OCI-LY7 (cell line): ENCODE results near the gene SPDYA. TPM values are rescaled to one million over a fixed set of nuclear protein-coding genes. Genes with fewer than 3 reads are reported as not detected.
A peak's percentile ranks its signal among the peaks of the same experiment; 100 is the strongest.

Experiments used
- BruUV-seq: library from RNA; stranded (reverse); fragments of 400-500 nt; replicated peaks from 2 replicates; lab custom pipeline; 2021; lab: Mats Ljungman, UMichigan
- CTCF ChIA-PET: fragments of 300-600 bp; sonication (Branson Sonifier 250); formaldehyde crosslinking; loops from one replicate; lab custom pipeline; 2022; ENCODE audit warnings: antibody characterized with exemption; ENCODE audit not compliant: unreplicated experiment; lab: Charles Lee
- POLR2A ChIA-PET: fragments of 300-600 bp; sonication (Branson Sonifier 250); formaldehyde crosslinking; loops from one replicate; lab custom pipeline; 2022; ENCODE audit warnings: antibody characterized with exemption; lab: Charles Lee
- DNase-seq: peaks from one replicate; pipeline ENCODE4 v3.0.0-alpha.2; 2015; ENCODE audit warnings: low spot score
- H2AFZ ChIP-seq: fragments of 200-600 bp; sonication (generic), shearing (Covaris generic); 2 replicates; pipeline ENCODE4 v1.6.1; 2014; ENCODE audit warnings: mild to moderate bottlenecking, antibody characterized with exemption, low read length, moderate library complexity
- H3K27ac ChIP-seq: fragments of 200-600 bp; sonication (generic); 2 replicates; pipeline ENCODE4 v1.5.1; 2014; ENCODE audit warnings: mixed run types, low read depth, mild to moderate bottlenecking, moderate library complexity, low read length, inconsistent platforms; ENCODE audit not compliant: poor library complexity, severe bottlenecking
- H3K36me3 ChIP-seq: fragments of 200-600 bp; sonication (generic); 2 replicates; pipeline ENCODE4 v1.6.1; 2014; ENCODE audit warnings: mild to moderate bottlenecking, antibody characterized with exemption, low read length, moderate library complexity, mixed read lengths; ENCODE audit not compliant: insufficient read depth
- H3K4me1 ChIP-seq: fragments of 200-600 bp; sonication (generic); 2 replicates; pipeline ENCODE4 v1.5.1; 2014; ENCODE audit warnings: mild to moderate bottlenecking, low read length; ENCODE audit not compliant: insufficient read depth, poor library complexity, severe bottlenecking
- H3K4me2 ChIP-seq: fragments of 200-600 bp; sonication (generic); 2 replicates; pipeline ENCODE4 v1.6.1; 2014; ENCODE audit warnings: mild to moderate bottlenecking, low read length
- H3K4me3 ChIP-seq: fragments of 200-600 bp; sonication (generic); 2 replicates; pipeline ENCODE4 v1.5.1; 2014; ENCODE audit warnings: mild to moderate bottlenecking, low read depth, low read length; ENCODE audit not compliant: poor library complexity, severe bottlenecking
- H3K79me2 ChIP-seq: fragments of 200-600 bp; sonication (generic); 2 replicates; pipeline ENCODE4 v1.6.1; 2016; ENCODE audit warnings: low read depth, mild to moderate bottlenecking, low read length, moderate library complexity, mixed read lengths; ENCODE audit not compliant: insufficient read depth
- H3K9me2 ChIP-seq: fragments of 200-600 bp; sonication (generic); 2 replicates; pipeline ENCODE4 v1.6.1; 2016; ENCODE audit warnings: mild to moderate bottlenecking, low read length, mixed read lengths; ENCODE audit not compliant: insufficient read depth
- H3K9me3 ChIP-seq: fragments of 200-600 bp; sonication (generic); 2 replicates; pipeline ENCODE4 v1.6.1; 2014; ENCODE audit warnings: mild to moderate bottlenecking, mixed run types, low read length, mixed read lengths
- H4K20me1 ChIP-seq: fragments of 200-600 bp; sonication (generic); 2 replicates; pipeline ENCODE4 v1.6.1; 2014; ENCODE audit warnings: mild to moderate bottlenecking, antibody characterized with exemption, low read length, moderate library complexity, mixed read lengths; ENCODE audit not compliant: insufficient read depth
- CTCF ChIP-seq: fragments of 200-600 bp; sonication (generic); conservative IDR thresholded peaks from 2 replicates; pipeline ENCODE4 v1.5.1; 2014; ENCODE audit warnings: mild to moderate bottlenecking, antibody characterized with exemption, low read length, moderate library complexity, mixed read lengths
- EZH2phosphoT487 ChIP-seq: fragments of 200-600 bp; sonication (generic); IDR thresholded peaks from 2 replicates; pipeline ENCODE4 v1.6.1; 2018; ENCODE audit warnings: low read depth, borderline replicate concordance, mild to moderate bottlenecking, mixed run types, antibody characterized with exemption, low read length, moderate library complexity, mixed read lengths
- intact Hi-C: fragments of 100-400 bp; cut with micrococcal nuclease; formaldehyde crosslinking; loops from one replicate; pipeline ENCODE4 v1.10.0; 2022; ENCODE audit not compliant: unreplicated experiment
- total RNA-seq, 2 experiments: library from RNA; depleted of rRNA in 1 of 2; stranded (reverse); fragments of >200 nt in 1 of 2; shearing (Covaris generic) in 1 of 2; gene quantifications; 2 replicates each; pipeline ENCODE4 v1.2.3, GENCODE V29; 2014 to 2022

The SPDYA gene
- total RNA-seq, 2 experiments from 2014 or later: 1.1 to 1.7 TPM

- Histone ChIP-seq H2AFZ (peak within 1 kb of the TSS; percentile 86), H3K9me2 (no peaks in the 10 kb centered on the region), H3K4me3 (peak within 1 kb of the TSS; percentile 78), H3K36me3 (peaks cover 5% of the 10 kb centered on the region; the same call in 1 of the 2 replicates), H3K4me1 (peaks cover 22% of the 10 kb centered on the region), H3K4me2 (peak within 1 kb of the TSS; percentile 77), H3K9me3 (no peaks in the 10 kb centered on the region), H3K79me2 (peaks cover 35% of the 10 kb centered on the region), H4K20me1 (peaks cover 18% of the 10 kb centered on the region; the same call in 1 of the 2 replicates), H3K27ac (peak within 1 kb of the TSS; percentile 61)
- intact Hi-C loops: loop anchor here (1.0 kb wide), 1 partner anchor 24 kb away; the partner anchor contains the start of gene WDR43
- peak; percentile 97 for DNase-seq
- CTCF ChIA-PET: no interaction called here
- TSS peak; percentile 99 for BruUV-seq
- POLR2A ChIA-PET: interaction anchor here (0.5 to 2.2 kb wide), 13 partner anchors 10 to 288 kb away, joined by 3 to 12 read pairs (median 4); partner anchors contain the start of gene PPP1CB
- TF ChIP-seq CTCF: no peak
- no peak for TF ChIP-seq EZH2phosphoT487
These were observed 59.7 kb downstream of the SPDYA start, which contains the start of gene TRMT61B for GRCh38 chr2:28870146-28870891. TSS of gene TRMT61B (minus strand) at chr2:28870309. CDS start at chr2:28870277, 32 bp downstream.

- no peak overlapping the region; the same call in 1 of the 2 replicates for H2AFZ ChIP-seq
- CTCF ChIA-PET: no interaction called here
These were observed 61.0 kb downstream of the SPDYA start for GRCh38 chr2:28871620-28872019.

More at GRCh38 chr2:28871620-28872019, 61.0 kb downstream of the SPDYA start:
- TF ChIP-seq EZH2phosphoT487: no peak
- no peak for TF ChIP-seq CTCF
- Histone ChIP-seq H3K27ac (no peak overlapping the region), H4K20me1 (peaks cover 18% of the 10 kb centered on the region; the same call in 1 of the 2 replicates), H3K4me1 (peaks cover 22% of the 10 kb centered on the region), H3K4me2 (0 out of 2 replicates have a peak overlapping the region, but pooled peaks have one; percentile 75), H3K79me2 (peaks cover 32% of the 10 kb centered on the region), H3K36me3 (no peaks in the 10 kb centered on the region), H3K4me3 (no peak overlapping the region), H3K9me2 (no peaks in the 10 kb centered on the region), H3K9me3 (no peaks in the 10 kb centered on the region)
- no TSS peak for BruUV-seq
- POLR2A ChIA-PET: interaction anchor here (0.6 to 2.1 kb wide), 3 partner anchors 14 to 25 kb away, joined by 3 to 12 read pairs (median 8); no protein-coding TSS in a partner anchor
- no peak for DNase-seq
- intact Hi-C loops: no loop called here
